Neural cell (in vitro differentiated cells): Measurements from ENCODE around the gene ZNF385D.

ENCODE experiments used
- CTCF ChIP-seq: fragments of 450-650 bp; IDR thresholded peaks from 2 replicates; pipeline ENCODE4 v1.5.1; 2014; ENCODE audit warnings: antibody characterized with exemption, mild to moderate bottlenecking, moderate library complexity; ENCODE audit not compliant: poor library complexity, severe bottlenecking
- EP300 ChIP-seq: fragments of 450-650 bp; conservative IDR thresholded peaks from 2 replicates; pipeline ENCODE4 v1.6.1; 2014; ENCODE audit warnings: antibody characterized with exemption, mild to moderate bottlenecking, moderate library complexity; ENCODE audit not compliant: poor library complexity, severe bottlenecking
- TF ChIP-seq, protein P1 (sequence below): IDR thresholded peaks from 2 replicates; pipeline ENCODE4 v1.6.1; 2012; ENCODE audit warnings: borderline replicate concordance

- TF ChIP-seq CTCF (peak; percentile 67), EP300 (no peak)
- TF ChIP-seq, protein P1, sequence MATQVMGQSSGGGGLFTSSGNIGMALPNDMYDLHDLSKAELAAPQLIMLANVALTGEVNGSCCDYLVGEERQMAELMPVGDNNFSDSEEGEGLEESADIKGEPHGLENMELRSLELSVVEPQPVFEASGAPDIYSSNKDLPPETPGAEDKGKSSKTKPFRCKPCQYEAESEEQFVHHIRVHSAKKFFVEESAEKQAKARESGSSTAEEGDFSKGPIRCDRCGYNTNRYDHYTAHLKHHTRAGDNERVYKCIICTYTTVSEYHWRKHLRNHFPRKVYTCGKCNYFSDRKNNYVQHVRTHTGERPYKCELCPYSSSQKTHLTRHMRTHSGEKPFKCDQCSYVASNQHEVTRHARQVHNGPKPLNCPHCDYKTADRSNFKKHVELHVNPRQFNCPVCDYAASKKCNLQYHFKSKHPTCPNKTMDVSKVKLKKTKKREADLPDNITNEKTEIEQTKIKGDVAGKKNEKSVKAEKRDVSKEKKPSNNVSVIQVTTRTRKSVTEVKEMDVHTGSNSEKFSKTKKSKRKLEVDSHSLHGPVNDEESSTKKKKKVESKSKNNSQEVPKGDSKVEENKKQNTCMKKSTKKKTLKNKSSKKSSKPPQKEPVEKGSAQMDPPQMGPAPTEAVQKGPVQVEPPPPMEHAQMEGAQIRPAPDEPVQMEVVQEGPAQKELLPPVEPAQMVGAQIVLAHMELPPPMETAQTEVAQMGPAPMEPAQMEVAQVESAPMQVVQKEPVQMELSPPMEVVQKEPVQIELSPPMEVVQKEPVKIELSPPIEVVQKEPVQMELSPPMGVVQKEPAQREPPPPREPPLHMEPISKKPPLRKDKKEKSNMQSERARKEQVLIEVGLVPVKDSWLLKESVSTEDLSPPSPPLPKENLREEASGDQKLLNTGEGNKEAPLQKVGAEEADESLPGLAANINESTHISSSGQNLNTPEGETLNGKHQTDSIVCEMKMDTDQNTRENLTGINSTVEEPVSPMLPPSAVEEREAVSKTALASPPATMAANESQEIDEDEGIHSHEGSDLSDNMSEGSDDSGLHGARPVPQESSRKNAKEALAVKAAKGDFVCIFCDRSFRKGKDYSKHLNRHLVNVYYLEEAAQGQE, result no peak
These were observed 1.8 kb upstream of the ZNF385D start for GRCh38 chr3:21752749-21753347.
